ENCODE data around the gene ZSCAN25.
"Not testable (repeated sequence)": the region's sequence is repeated elsewhere in the genome, so short reads cannot be mapped to it uniquely, and the experiment has no call there.

The ZSCAN25 gene

DNA sequence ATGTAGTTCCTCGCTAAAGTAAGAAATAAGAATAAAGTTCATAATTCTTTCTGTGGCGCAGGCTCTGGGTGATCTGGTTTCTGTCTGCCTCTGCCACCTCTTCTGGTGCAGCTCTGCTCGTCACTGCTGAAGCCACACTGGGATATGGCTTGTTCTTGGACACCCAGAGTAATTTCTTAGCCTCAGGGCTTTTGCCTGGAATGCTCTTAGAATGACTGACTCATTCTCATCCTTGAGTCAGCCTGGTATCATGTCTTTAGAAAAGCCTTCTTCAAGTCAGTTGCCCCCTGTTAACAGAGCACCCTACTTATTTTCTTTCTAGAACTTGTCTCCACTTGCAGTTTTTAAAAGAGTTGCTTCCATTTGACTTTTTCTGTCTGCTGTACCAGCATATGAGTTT is 2.0 kb downstream of the ZSCAN25 start:
- no peak for DNase-seq

DNA sequence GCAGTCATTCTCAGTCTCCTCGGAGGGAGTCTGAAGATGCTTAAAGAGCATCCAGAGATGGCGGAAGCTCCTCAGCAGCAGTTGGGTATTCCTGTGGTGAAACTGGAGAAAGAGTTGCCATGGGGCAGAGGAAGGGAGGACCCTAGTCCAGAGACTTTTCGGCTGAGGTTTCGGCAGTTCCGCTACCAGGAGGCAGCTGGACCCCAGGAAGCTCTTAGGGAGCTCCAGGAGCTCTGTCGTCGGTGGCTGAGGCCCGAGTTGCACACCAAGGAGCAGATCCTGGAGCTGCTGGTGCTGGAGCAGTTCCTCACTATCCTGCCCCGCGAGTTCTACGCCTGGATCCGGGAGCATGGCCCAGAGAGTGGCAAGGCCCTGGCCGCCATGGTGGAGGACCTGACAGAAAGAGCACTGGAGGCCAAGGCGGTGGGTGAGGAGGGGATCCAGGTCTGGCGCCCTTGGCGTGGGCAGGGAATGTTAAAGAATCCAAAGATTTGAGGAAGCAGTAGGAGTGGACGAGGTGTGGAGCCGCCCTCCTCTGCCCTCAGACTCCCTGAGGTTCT is 2.9 kb downstream of the ZSCAN25 start:
- no peak for DNase-seq

- DNase-seq = no peak
Measured at GRCh38 chr7:99621271-99621670, 4.5 kb downstream of the ZSCAN25 start.

GRCh38 chr7:99622596-99622995 is 5.8 kb downstream of the ZSCAN25 start:
- DNase-seq = no peak

DNA sequence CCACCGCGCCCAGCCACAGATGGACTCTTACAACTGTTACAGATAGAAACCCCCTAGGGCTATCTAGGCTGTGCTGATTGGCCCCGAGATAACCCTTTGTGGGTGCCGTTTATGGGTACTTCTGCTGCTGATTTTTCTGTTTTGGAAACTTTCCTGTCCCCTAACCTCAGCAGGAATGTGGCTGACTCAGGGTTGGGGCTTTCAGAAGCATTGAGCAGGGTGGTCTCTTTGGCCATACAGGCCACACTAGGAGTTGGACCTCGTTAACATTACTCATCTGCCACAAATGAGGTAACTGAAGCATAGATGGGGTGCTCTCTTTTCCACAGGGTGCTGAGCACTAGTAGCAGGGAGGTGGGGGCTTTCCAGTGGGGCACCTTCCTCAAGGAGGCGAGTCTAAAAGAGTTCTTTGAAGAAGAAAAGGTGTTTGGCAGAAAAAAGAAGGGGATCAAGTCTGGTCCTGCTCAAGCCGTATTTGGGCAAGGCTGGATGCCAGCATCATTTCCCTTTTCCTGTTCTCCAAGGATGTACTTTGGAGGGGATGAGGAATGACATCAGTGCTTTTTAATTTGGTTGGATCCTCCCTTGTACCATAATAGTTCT is 6.4 kb downstream of the ZSCAN25 start:
- DNase-seq = no peak

GRCh38 chr7:99623702-99624447 is 7.1 kb downstream of the ZSCAN25 start:
- no peak for DNase-seq

GRCh38 chr7:99624484-99624883 is 7.7 kb downstream of the ZSCAN25 start:
- no peak for DNase-seq

DNA sequence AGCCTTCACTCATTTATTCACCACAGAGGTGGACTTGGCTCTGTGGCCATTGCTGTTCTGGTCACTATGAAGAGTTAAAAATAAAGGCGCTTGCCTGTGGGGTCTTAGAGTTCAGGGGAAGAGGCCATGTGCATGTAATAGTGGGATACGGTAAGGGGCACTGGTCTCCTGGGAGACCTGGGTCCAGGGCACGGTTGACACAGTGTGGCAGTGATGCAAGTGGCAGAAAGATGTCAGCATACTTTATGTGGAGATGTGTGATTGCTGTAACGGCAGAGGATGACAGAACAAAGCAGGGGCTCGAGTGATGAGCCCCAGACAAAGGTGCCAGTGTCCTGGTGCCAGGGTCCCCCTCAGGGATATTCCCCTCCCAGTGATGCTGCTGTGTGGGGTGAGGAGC is 8.6 kb downstream of the ZSCAN25 start:
- DNase-seq = no peak

DNA sequence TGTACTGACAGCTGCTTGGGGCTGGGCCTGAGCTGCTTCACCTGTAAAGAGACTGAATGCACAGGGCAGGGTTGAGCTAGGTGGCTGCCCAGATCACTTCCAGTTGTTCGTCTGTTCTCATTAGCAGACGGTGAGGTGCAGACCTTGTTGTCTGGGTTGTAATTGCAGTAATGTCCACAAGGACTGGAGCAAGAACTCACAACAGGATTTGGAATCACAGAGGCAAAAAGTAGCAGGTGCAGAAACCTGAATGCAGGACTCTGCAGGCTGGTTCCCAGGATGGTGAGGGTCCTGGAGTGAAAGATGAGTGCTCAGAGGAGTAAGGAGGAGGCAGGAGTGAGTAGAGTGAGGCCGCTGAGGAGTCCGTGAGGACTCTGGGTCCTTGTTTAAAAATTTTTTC is 9.2 kb downstream of the ZSCAN25 start:
- no peak for DNase-seq

GRCh38 chr7:99626661-99627060 is 9.9 kb downstream of the ZSCAN25 start:
- DNase-seq = no peak

- no peak for DNase-seq
Measured at GRCh38 chr7:99627513-99627912, 10.8 kb downstream of the ZSCAN25 start.

DNA sequence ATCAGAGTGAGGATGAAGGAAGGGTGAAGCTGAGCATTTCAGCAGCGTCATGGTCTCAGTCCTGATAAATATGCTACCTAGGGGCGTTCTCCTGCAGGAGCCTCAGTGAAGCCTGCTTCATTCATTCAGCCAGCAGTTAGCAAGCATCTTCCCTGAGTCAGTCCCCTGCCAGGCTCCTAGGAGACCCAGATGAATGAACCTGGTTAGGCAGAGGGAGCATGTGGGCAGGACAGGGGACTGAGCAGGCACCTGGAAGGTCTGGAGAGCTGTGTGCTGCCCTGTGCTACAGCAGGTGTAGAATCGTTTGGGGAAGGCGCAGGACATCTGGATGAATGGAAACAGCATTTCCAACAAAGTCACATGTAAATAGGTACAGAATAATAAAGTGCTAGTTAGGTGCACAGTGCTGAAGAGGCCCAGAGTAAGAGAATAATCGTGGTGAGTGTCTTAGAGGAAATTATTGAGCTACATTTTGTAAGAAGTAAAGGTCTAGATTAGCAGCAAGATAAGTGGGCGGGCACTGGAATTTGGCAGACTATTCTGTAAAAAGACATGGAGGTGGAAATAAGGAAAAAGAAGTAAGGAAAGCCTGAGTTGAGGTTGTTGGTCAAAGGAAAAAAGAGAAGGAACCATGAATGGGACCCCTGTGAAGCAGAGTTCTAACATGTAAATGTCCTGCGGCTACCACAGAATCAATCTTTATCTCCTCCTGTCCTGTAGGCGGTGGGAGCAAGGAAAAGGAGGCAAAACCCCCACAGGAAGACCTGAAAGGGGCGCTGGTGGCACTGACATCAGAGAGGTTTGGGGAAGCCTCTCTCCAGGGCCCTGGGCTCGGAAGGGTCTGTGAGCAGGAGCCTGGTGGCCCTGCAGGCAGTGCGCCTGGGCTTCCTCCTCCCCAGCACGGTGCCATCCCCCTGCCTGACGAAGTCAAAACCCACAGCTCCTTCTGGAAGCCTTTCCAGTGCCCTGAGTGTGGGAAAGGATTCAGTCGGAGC is 12.0 kb downstream of the ZSCAN25 start:
- no peak for DNase-seq

DNA sequence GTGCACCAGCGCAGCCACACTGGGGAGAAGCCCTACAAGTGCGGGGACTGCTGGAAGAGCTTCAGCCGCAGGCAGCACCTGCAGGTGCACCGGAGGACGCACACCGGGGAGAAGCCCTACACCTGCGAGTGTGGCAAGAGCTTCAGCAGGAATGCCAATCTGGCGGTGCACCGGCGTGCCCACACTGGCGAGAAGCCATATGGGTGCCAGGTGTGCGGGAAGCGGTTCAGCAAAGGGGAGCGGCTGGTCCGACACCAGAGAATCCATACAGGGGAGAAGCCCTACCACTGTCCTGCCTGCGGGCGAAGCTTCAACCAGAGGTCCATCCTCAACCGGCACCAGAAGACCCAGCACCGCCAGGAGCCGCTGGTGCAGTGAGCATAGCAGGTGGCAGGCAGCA is 12.9 kb downstream of the ZSCAN25 start:
- DNase-seq = no peak

- no peak for DNase-seq
Measured at GRCh38 chr7:99631295-99632109, 14.8 kb downstream of the ZSCAN25 start.

- not testable (repeated sequence) for DNase-seq
Measured at GRCh38 chr7:99637414-99637813, 20.7 kb downstream of the ZSCAN25 start.

GRCh38 chr7:99638731-99639130 is 22.0 kb downstream of the ZSCAN25 start:
- DNase-seq = no peak

- DNase-seq = no peak
Measured at GRCh38 chr7:99639267-99639666, 22.5 kb downstream of the ZSCAN25 start.

DNA sequence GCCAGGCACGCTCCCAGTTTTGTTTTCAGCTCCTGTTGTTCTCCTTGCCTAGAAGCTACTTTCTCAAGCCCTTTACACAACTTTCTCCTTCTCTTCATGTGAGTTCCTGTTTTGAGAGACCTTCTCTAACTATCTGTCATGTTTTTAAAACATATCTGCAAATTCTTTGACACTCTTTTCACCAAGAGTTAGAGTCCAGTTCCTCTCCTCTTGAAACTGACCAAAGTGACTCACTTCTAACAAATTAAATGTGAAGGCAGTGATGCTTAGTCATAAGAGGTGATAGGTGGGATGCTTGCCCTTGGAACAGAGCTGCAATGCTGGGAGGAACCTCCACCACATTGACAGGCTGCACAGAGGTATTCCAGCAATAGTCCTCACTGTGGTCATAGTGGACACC is 25.3 kb downstream of the ZSCAN25 start:
- DNase-seq = no peak

DNA sequence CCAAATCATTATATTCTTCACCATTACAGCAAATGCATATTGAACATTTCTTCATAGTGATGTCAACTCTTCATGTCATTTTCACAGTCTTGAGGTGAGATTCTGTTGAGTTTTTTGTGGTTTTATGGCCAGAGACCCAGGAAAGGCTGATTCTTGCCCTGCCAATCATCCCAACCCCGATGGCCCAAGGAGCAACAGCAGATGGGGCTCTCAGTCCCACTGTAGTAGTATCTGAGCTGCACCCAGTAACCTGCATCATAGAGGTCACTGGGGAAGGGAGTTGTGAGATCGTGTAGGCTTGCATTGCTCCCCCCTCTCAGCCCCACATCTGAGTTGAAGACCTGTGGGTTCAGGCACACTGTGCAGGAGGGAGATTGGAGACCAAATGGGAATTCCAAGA is 26.7 kb downstream of the ZSCAN25 start:
- no peak for DNase-seq

DNA sequence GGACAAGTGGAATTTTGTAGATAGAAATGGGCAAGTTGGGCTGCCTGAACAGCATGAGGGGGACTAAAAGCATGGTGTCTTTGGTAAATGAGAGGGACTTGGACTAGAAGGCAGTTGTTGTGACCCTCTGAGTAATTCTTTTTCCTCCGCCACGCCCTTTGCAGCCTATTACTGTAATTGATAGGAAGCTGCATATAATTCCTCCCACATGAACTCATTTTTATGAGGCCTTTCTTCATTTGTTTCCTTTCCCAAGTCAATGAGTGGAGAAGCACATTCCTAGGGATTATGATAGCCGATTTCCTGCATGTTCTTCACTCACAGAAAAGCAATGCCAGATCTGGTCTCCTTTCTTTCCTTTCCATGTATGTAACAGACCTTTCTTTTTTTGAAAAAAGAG is 27.7 kb downstream of the ZSCAN25 start:
- DNase-seq = no peak

DNA sequence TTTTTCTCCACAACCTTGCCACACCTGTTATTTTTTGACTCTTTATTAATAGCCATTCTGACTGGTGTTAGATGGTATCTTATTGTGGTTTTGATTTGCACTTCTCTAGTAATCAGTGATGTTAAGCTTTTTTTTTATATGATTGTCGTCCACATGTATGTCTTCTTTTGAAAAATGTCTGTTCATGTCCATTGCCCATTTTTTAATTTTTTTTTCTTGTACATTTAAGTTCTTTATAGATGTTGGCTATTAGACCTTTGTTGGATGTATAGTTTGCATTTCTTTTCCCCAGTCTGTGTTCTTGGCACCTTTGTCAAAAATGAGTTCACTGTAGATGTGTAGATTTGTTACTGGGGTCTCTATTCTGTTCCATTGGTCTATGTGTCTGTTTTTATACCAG is 28.8 kb downstream of the ZSCAN25 start:
- DNase-seq = no peak

GRCh38 chr7:99648843-99649242 is 32.1 kb downstream of the ZSCAN25 start:
- no peak for DNase-seq

Measured in KG1 (cell line).